SU-DHL-6 (cell line): ENCODE data around the gene DDX27.

Source experiments
- CTCF ChIP-seq: fragments of 200-600 bp; sonication (generic); IDR thresholded peaks from one replicate; pipeline ENCODE4 v1.5.1; 2017; ENCODE audit warnings: antibody characterized with exemption, mild to moderate bottlenecking, low read length, moderate library complexity; ENCODE audit not compliant: insufficient read depth, poor library complexity, severe bottlenecking
- EZH2phosphoT487 ChIP-seq: fragments of 200-600 bp; sonication (generic), shearing (Covaris generic); conservative IDR thresholded peaks from 2 replicates; pipeline ENCODE4 v1.6.1; 2018; ENCODE audit warnings: mild to moderate bottlenecking, antibody characterized with exemption, low read length, moderate library complexity, mixed read lengths

GRCh38 chr20:49276961-49277785, 58.0 kb downstream of the DDX27 start:
- TF ChIP-seq CTCF (no peak), EZH2phosphoT487 (no peak)
